T-helper 22 cell (primary cell): Measurements from ENCODE around the gene USP7.

Experiments used
- DNase-seq: peaks from one replicate; pipeline ENCODE4 v3.0.0-alpha.2; 2020; ENCODE audit warnings: low read depth

USP7 gene

GRCh38 chr16:8861563-8862308 is 102.0 kb downstream of the USP7 start:
- DNase-seq = no peak

GRCh38 chr16:8859913-8860881 is 103.5 kb downstream of the USP7 start:
- DNase-seq = no peak

GRCh38 chr16:8858994-8859912 is 104.5 kb downstream of the USP7 start:
- no peak for DNase-seq

- DNase-seq = no peak
Measured at GRCh38 chr16:8855972-8856371, 107.7 kb downstream of the USP7 start.

- no peak for DNase-seq
Measured at GRCh38 chr16:8855051-8855786, 108.5 kb downstream of the USP7 start.

GRCh38 chr16:8854298-8854948 is 109.3 kb downstream of the USP7 start:
- no peak for DNase-seq

GRCh38 chr16:8853611-8854010 is 110.1 kb downstream of the USP7 start:
- DNase-seq = no peak

- no peak for DNase-seq
Measured at GRCh38 chr16:8853150-8853549, 110.6 kb downstream of the USP7 start.

GRCh38 chr16:8852534-8852933 is 111.2 kb downstream of the USP7 start:
- no peak for DNase-seq

- no peak for DNase-seq
Measured at GRCh38 chr16:8851761-8852403, 111.8 kb downstream of the USP7 start.

GRCh38 chr16:8850279-8850885 is 113.3 kb downstream of the USP7 start:
- no peak for DNase-seq

- DNase-seq = no peak
Measured at GRCh38 chr16:8849411-8850011, 114.2 kb downstream of the USP7 start.

GRCh38 chr16:8848939-8849391 is 114.7 kb downstream of the USP7 start:
- DNase-seq = no peak

GRCh38 chr16:8848231-8848938 is 115.3 kb downstream of the USP7 start:
- no peak for DNase-seq

GRCh38 chr16:8847623-8848022 is 116.1 kb downstream of the USP7 start:
- no peak for DNase-seq

GRCh38 chr16:8847145-8847544 is 116.6 kb downstream of the USP7 start:
- no peak for DNase-seq

- DNase-seq = no peak
Measured at GRCh38 chr16:8846401-8846932, 117.2 kb downstream of the USP7 start.

- no peak for DNase-seq
Measured at GRCh38 chr16:8845699-8846298, 117.9 kb downstream of the USP7 start.
